SKM-1 (cell line): ENCODE results near the gene LMOD3.
A peak's percentile ranks its signal among the peaks of the same experiment; 100 is the strongest.

ENCODE experiments used
- DNase-seq: peaks from one replicate; lab custom pipeline; 2025; ENCODE audit not compliant: unreplicated experiment; lab: John Stamatoyannopoulos, UW

The LMOD3 gene

GRCh38 chr3:69065318-69065964 is 57.0 kb downstream of the LMOD3 start:
- DNase-seq = no peak

DNA sequence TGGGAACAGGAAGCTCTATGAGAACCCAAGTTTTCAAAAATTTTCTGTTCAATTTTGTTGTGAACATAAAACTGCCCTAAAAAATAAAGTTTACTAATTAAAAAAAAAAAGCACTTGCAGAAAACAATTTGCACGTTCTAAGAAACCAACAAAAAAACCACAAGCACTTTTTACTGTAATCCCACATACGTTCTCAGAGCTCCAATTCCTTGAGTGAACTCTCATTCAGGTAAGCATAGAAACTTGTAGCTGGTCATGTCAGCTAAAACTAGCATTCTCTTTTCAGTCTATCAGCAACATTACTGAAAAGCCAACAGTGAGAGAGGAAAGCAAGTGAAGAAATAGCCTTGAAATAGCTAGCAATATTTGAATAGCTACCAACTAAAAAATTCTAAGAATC is 58.8 kb downstream of the LMOD3 start:
- no peak for DNase-seq

- no peak for DNase-seq
These were observed 62.7 kb downstream of the LMOD3 start for GRCh38 chr3:69059688-69060087.

GRCh38 chr3:69058947-69059224 is 63.5 kb downstream of the LMOD3 start:
- DNase-seq = no peak

- peak; percentile 82 for DNase-seq
These were observed 64.0 kb downstream of the LMOD3 start for GRCh38 chr3:69058180-69058946.
